GM21737 (cell line): ENCODE results near the gene EML2.

Experiments
- ATAC-seq: cut with Tn5 transposase; IDR thresholded peaks from one replicate; pipeline ENCODE4 v1.9.1; 2021; ENCODE audit warnings: mild to moderate bottlenecking, moderate library complexity; ENCODE audit not compliant: unreplicated experiment

The EML2 gene

GRCh38 chr19:45589768-45590167, 49.4 kb downstream of the EML2 start:
- ATAC-seq = no peak

DNA sequence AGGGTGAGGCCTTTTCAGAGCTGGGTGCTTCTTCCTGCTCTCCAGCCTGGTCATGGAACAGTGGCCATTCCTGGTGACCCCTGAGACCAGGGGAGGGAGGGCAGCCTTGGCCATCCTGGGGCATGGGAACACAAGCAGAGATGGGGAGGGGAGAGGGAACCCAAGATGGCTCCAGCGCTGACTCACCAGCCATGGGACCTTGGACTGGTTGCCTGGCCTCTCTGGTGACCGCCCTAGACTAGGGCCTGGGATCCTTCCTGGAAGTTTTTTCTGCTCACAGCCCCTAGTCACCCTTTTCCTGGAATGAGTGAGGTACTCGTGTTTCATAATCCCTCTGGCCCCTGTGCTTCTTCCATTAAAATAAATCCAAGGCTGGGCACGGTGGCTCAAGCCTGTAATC, 51.3 kb downstream of the EML2 start:
- ATAC-seq = no peak

- no peak for ATAC-seq
Measured at GRCh38 chr19:45585158-45585577, 54.0 kb downstream of the EML2 start.

DNA sequence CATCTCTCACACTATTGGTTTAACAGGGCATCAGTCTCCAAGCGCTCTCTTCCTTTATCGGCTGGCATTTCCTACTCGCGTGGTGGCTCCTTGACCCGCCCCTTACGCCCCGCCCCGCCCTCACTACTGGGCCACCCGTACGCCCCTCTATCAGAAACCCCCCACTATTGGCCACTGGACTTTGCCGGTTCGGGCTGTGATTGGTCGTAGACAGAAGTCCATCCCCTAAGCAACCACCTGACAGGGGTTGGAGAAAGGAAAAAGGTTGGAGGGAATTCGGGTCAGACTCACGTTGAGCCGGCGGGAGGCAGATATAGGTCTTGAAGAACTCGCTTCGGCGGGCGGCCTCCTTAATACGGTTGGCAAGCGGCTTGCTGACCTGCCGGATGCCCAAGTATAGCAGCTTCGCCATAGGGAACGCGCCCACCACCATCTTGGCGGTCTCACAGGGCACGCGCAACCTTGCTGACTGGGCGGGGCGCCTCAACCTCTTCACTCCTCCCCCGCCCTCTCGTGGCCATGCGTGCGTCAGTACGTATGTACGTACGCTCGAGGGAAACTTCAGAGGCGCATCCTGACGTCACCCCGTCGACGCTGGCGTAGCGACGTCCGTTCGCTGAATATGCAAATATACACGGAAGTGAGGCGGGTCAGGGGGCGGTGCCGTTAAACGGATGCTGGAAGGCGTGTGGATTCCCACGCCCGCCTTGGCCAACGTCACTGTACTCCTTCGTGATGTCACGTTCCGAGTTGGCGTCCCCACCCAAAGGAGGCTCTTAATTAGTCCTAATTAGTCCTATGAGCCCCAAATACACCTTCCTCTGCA, 54.7 kb downstream of the EML2 start, which contains the start of gene OPA3:
TSS of gene OPA3 (minus strand) at position 471 of the 826 bp plus-strand sequence. CDS start at position 433, 38 bp downstream.
- ATAC-seq = peak; percentile 87

GRCh38 chr19:45581576-45581975, 57.6 kb downstream of the EML2 start:
- no peak for ATAC-seq

DNA sequence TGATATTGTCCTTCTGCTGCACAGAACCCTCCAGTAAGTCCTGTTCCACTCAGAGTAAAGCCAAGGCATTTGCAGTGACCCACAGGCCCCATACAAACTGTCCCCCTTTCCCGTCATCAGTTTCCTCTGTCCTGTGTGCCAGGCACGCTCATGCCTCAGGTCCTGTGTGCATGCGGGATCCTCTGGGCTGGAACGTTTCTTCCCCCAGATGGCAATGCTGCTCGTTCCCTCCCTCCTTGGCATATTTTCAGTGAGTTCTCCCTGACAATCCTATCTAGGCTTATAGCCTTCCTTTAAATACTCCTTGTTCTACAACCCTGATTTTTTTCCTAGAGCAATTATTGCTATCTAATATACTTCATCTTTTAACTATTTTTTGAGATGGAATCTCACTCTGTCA, 60.3 kb downstream of the EML2 start:
- no peak for ATAC-seq

GRCh38 chr19:45577111-45577905, 61.9 kb downstream of the EML2 start:
- no peak for ATAC-seq

DNA sequence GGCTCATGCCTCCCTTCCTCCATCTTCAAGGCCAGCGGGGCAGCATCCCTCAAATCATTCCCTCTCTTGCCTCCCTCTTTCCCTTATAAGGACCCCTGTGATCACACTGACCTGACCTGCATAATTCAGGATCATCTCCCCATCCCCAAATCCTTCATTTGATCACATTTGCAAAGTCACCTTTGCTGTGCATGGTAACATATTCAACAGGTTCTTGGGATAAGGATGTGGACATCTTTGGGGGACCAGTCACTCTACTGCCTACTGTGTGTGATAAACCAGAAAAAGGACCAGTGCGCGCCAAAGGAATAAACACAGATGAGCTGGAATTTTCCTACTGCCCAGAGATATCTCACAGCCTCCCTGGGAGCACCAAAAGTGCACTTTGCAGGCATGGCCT, 62.5 kb downstream of the EML2 start:
- ATAC-seq = no peak

DNA sequence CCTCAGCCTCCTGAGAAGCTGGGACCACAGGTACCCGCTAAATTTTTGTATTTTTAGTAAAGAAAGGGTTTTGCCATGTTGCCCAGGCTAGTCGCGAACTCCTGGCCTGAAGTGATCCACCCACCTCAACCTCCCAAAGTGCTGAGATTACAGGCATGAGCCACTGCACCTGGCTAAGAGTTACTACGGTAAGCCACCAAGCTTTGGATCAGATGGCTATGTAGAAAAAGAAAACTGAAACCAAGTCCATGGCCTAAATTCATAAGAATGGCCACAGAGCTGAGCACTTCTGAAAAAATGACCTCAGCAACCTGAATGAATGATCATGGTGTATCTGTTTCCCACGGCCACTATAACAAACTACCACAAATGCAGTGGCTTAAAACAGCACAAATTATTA, 64.0 kb downstream of the EML2 start:
- ATAC-seq = no peak

- ATAC-seq = no peak
Measured at GRCh38 chr19:45574526-45574925, 64.7 kb downstream of the EML2 start.

GRCh38 chr19:45571457-45572220, 67.6 kb downstream of the EML2 start:
- no peak for ATAC-seq

DNA sequence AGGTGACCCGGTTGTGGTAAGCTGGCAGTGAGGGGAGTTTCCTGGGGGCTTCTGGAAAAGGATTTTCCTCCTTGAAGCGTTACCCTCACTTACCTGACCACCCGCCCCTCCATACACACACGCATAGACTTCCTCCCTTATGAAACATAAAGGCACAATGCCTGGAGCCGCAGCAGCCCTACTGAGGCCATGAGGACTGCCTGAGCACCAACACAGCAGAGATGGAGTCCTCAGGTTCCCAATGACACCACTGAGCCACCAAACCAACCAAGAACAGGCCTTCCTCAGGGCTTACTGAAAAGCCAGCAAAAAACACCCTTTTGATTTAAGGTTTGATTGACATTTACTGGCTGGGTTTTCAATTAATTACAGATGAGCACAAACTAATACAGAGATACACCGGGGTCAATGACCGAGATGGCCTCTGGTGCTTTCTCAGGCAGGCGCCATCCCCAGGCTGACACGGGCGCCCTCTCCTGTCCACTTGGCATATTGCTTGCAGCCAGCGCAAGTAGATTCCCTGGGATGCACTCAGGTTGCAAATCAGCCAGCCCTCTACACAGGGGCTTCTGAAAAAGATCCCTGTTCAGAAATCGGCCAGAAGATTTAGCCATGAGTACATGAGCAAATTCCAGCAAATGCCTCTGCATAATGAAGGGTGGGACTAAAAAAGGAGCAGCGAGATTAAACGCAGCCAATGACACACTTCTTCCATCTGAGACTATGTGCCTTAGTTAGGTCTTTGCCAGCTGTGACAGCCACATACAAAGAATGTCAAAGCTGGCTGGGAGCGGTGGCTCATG, 69.4 kb downstream of the EML2 start:
- ATAC-seq = no peak

DNA sequence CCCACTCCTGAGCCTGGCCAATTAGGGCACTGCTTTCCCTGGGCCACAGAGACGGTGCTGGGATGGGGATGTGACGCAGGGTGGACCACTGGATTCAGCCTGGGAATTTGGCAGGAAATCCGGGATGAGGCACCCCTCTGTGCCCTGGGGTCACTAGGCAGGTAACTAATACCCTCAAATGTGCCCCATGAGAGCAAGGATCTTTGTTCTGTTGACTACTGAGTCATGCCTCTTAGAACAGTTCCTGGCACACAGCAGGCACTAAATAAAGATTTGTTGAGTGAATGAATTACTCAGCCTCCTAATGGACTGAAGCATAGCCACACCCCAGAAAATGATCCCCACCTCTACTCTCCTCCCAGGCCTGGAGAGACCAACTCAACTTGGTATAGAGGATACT, 70.5 kb downstream of the EML2 start:
- ATAC-seq = no peak

DNA sequence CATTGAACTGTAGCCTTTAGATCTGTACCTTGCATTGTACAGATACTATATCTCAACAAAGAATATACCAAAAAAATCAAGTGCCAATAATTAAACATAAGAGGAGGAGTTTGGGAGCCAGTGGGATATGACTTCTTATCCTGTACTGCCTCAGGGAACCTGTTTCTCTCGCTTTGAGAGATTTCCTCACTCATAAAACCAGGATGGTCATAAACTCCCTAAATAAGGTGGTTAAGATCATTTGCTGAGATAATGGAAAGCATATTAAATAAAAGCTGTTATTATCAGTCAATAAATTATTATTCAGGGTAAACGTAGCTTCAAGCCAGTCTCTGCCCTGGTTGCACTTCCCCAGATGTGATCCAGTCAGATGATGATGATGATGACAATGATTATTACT, 71.6 kb downstream of the EML2 start:
- ATAC-seq = no peak

DNA sequence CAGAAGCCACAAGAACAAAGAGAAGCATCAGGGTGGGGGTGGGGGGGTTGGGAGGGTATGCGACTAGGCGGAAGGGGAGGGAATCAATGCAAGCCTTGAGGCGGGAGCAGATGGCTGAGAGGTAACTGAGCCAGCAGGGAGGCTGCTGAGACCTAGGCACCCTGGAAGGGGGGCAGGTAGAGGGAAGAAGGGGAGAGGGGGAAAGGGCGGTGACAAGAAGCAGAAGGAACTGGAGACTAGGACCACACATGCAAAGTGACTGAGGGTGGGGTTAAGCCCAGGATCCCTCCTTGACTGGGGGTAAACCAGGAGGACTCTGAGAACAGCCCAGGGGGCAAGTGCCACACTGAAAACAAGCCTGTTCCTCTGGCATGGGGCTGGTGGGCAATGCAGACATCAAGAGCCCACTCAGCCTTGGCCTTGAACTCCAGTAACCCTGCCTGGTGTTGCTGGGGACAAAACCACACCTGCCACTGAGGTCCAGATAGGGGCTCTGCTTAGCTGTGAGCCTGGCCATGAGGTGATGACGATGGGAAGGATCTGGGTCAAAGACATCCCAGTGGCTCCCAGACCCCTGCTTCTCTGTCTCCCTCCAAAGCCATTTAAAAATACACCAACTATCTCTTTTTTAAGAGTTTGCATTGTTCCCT, 74.9 kb downstream of the EML2 start:
- no peak for ATAC-seq

GRCh38 chr19:45560686-45561085, 78.5 kb downstream of the EML2 start:
- ATAC-seq = no peak

DNA sequence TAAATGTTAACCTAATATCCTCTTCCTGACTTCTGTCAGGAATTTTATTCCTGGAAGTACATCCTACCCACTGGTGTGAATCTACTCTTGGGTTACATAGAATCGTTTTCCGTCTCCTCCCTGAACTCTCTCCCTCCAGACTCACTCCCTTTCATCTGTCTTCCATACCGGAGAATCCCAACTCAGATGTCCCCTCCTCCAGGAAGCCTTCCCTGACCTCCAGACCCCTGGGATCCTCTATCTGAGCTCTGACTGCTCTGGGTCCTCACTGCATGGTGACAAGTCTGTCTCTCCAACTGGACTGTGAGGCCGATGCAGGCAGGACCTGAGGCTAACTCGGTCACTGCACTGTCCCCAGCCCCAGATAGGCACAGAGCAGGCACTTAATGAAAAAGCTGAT, 79.2 kb downstream of the EML2 start:
- no peak for ATAC-seq
